Measurements from ENCODE around the gene GP1BA.

GP1BA gene

GRCh38 chr17:4978726-4979125 is 46.6 kb downstream of the GP1BA start:
- no peak for DNase-seq

DNA sequence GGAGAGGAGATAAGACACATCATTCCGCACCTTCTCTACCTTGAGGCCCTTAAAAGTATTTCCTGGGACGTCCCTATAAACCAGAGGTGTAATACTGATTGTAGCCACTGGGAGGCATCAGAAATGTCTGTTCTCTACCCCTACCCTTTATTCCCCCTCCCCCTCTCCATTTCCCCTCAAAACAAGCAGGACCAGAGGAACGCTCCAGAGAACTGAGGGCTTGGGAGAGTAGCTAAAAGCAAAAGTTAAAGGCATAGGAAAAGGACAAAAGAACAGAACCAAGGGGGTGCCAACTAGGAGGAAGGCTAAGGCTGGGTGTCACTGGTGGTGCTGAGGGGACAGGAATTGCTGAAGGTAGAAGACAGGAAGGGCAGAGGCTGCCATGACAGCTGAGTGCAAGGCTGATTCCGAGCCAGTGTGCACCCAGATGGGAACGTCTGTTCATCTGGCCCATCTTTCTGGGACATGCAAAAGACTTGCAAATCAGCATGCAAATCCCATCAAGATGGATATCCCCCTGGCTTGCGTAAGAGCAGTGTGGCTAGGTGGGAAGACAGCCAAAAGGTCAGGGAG is 48.7 kb downstream of the GP1BA start:
- peak; percentile 27 for DNase-seq

- DNase-seq, result no peak
These were observed 50.2 kb downstream of the GP1BA start for GRCh38 chr17:4982305-4982704.

All from NCI-H345 (cell line).